Measurements from ENCODE around the gene BCS1L. TPM values are rescaled to one million over a fixed set of nuclear protein-coding genes. Genes with fewer than 3 reads are reported as not detected.

BCS1L gene
- total and polyA plus RNA-seq, 9 of the 15 experiments (the other 6 are each of a cell fraction or from before 2014, with no cell fraction given) = 37.6 to 103 (median 56.7) TPM

DNA sequence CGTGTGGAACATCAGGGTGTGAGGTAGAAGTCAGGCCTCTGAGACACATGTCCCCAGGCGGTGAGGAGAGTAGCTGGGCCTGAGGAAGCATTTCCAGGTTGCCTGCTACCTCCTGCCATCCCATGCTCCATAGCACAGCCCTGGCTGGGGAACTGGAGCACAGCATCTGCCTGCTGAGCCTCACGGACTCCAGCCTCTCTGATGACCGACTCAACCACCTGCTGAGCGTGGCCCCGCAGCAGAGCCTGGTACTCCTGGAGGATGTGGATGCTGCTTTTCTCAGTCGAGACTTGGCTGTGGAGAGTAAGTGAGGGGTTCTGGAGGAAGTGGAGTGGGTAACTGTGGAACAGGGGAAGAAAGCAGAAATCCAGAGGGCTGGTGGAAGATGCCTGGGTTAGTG lies 2.9 kb downstream of the BCS1L start:
- H4K20me1 ChIP-seq (replicated peaks; ENCODE audit: control insufficient read depth, insufficient read depth, low read length) = no peaks in the 10 kb centered on the region
- 0 out of 4 replicates have a peak overlapping the region, but pooled peaks of 1 of the 2 experiments have one; percentile 18 for H3K9ac ChIP-seq (ENCODE audit: insufficient read depth in 1 of 2, low read depth in 2 of 2, low read length in 2 of 2)
- H3K4me2 ChIP-seq (ENCODE audit: insufficient read depth, low read length) = no peak overlapping the region
- H3K4me1 ChIP-seq (replicated peaks in 1 of 2; ENCODE audit: control insufficient read depth in 2 of 2, insufficient read depth in 2 of 2, low read length in 2 of 2) = peaks cover 6 to 17% of the 10 kb centered on the region in 2 experiments; a peak in 3 of 5 replicates
- peaks cover 7% of the 10 kb centered on the region for H3K9me1 ChIP-seq (ENCODE audit: control insufficient read depth, insufficient read depth, low read length)
- H3K4me3 ChIP-seq = no peak overlapping the region
- DNase-seq (ENCODE audit: extremely low read depth in 1 of 4, low spot score in 3 of 4) (no peak), ATAC-seq (no peak), FAIRE-seq (no peak)
- TF ChIP-seq MYNN (IDR thresholded peaks at IDR 0.05) = no peak
- TF ChIP-seq MYNN (CRISPR knock-in tag; IDR thresholded peaks at IDR 0.05) = no peak
- TF ChIP-seq CEBPG (CRISPR knock-in tag; IDR thresholded peaks at IDR 0.05) = no peak
- no peak for TF ChIP-seq CEBPG (tag; conservative IDR thresholded peaks at IDR 0.05 in 1 of 2, IDR thresholded peaks at IDR 0.05 in 1 of 2)
- no peak for TF ChIP-seq RCOR1 (IDR thresholded peaks at IDR 0.05; ENCODE audit: borderline replicate concordance in 1 of 2, low read depth in 2 of 2, low read length in 2 of 2)
- no peak for TF ChIP-seq ZBTB1 (CRISPR knock-in tag; IDR thresholded peaks at IDR 0.05; ENCODE audit: borderline replicate concordance, low read depth)
- 92% methylated on average over 7 of the region's 7 CpGs for whole genome bisulfite sequencing (ENCODE audit: insufficient coverage, low coverage, missing lambda C conversion rate)
- H3K27ac ChIP-seq (ENCODE audit: extremely low read depth, low read depth, low read length) = no peak overlapping the region
- H3K9me3 ChIP-seq (replicated peaks; ENCODE audit: control insufficient read depth, insufficient read depth, low read depth, low read length) = no peaks in the 10 kb centered on the region
- H3K79me2 ChIP-seq (ENCODE audit: control insufficient read depth, insufficient read depth, low read length) = peaks cover 32% of the 10 kb centered on the region
- H2AFZ ChIP-seq (ENCODE audit: low read depth, low read length) = no peak overlapping the region
- BruUV-seq (replicated peaks) = no TSS peak
- no peaks in the 10 kb centered on the region for H3K27me3 ChIP-seq (ENCODE audit: control insufficient read depth in 2 of 2, insufficient read depth in 2 of 2, low read length in 2 of 2)
- peaks cover 62% of the 10 kb centered on the region; the same call in 2 of the 3 replicates for H3K36me3 ChIP-seq (ENCODE audit: control insufficient read depth, insufficient read depth, low read length)
- in situ Hi-C loops (cut with MboI) = no loop called here
- CTCF ChIA-PET (ENCODE audit: low intra/inter-chr PET ratio) = no interaction called here
- intact Hi-C loops (cut with micrococcal nuclease) = no loop called here
- POLR2A ChIA-PET = no interaction called here

- no peak for DNase-seq (ENCODE audit: extremely low read depth in 1 of 4, low spot score in 3 of 4)
- BruUV-seq (replicated peaks) = no TSS peak
- TF ChIP-seq NFE2 (IDR thresholded peaks at IDR 0.05; ENCODE audit: low read depth) = no peak
- 0 out of 2 replicates have a peak, but pooled peaks have one; percentile 18 for TF ChIP-seq RBFOX2 (IDR thresholded peaks at IDR 0.05; ENCODE audit: low read depth, low read length)
These were observed 3.3 kb downstream of the BCS1L start for GRCh38 chr2:218662827-218663226.

More at GRCh38 chr2:218662827-218663226, 3.3 kb downstream of the BCS1L start:
- peaks cover 4% of the 10 kb centered on the region for H3K9me1 ChIP-seq (ENCODE audit: control insufficient read depth, insufficient read depth, low read length)
- ChIA-PET CTCF (ENCODE audit: low intra/inter-chr PET ratio) (no interaction called here), POLR2A (no interaction called here)
- H3K9me3 ChIP-seq (replicated peaks; ENCODE audit: control insufficient read depth, insufficient read depth, low read depth, low read length) = no peaks in the 10 kb centered on the region
- 87% methylated on average over 4 of the region's 10 CpGs for WGBS (ENCODE audit: insufficient coverage, low coverage, missing lambda C conversion rate)
- peaks cover 59% of the 10 kb centered on the region; the same call in 2 of the 3 replicates for H3K36me3 ChIP-seq (ENCODE audit: control insufficient read depth, insufficient read depth, low read length)
- FAIRE-seq (no peak), ATAC-seq (no peak)
- H3K27me3 ChIP-seq (ENCODE audit: control insufficient read depth in 2 of 2, insufficient read depth in 2 of 2, low read length in 2 of 2) = no peaks in the 10 kb centered on the region
- no peak overlapping the region for H2AFZ ChIP-seq (ENCODE audit: low read depth, low read length)
- H3K4me3 ChIP-seq = no peak overlapping the region
- peaks cover 6 to 17% of the 10 kb centered on the region in 2 experiments; a peak in 3 of 5 replicates for H3K4me1 ChIP-seq (replicated peaks in 1 of 2; ENCODE audit: control insufficient read depth in 2 of 2, insufficient read depth in 2 of 2, low read length in 2 of 2)
- peaks cover 28% of the 10 kb centered on the region for H3K79me2 ChIP-seq (ENCODE audit: control insufficient read depth, insufficient read depth, low read length)
- intact Hi-C loops (cut with micrococcal nuclease) = no loop called here
- in situ Hi-C loops (cut with MboI) = no loop called here
- no peaks in the 10 kb centered on the region for H4K20me1 ChIP-seq (replicated peaks; ENCODE audit: control insufficient read depth, insufficient read depth, low read length)
- H3K4me2 ChIP-seq (ENCODE audit: insufficient read depth, low read length) = no peak overlapping the region
- no peak overlapping the region for H3K27ac ChIP-seq (ENCODE audit: extremely low read depth, low read depth, low read length)
- no peak overlapping the region for H3K9ac ChIP-seq (ENCODE audit: insufficient read depth in 1 of 2, low read depth in 2 of 2, low read length in 2 of 2)

Measured in K562 (cell line).